Omental fat pad (tissue), 4 donors: ENCODE data around the gene OR6M1. TPM values are rescaled to one million over a fixed set of nuclear protein-coding genes. Genes with fewer than 3 reads are reported as not detected.

Experiments
- ATAC-seq: fragments of 150-250 bp; one replicate; pipeline ENCODE4 v1.9.1; 2016; ENCODE audit warnings: mild to moderate bottlenecking, moderate library complexity; ENCODE audit not compliant: low FRiP score
- DNase-seq: peaks from one replicate; pipeline ENCODE4 v3.0.0-alpha.2; 2019; ENCODE audit warnings: low spot score
- CTCF ChIP-seq, 3 donors: fragments of 450-650 bp; IDR thresholded peaks; one replicate each; pipeline ENCODE4 v1.5.1; 2016 to 2017; ENCODE audit warnings: antibody characterized with exemption in 3 of 3, mild to moderate bottlenecking in 3 of 3, moderate library complexity in 2 of 3
- small RNA-seq: library from RNA; depleted of rRNA; stranded (forward); fragments of <200 nt; gene quantifications from one replicate; pipeline ENCODE3, GENCODE V24; 2016
- total RNA-seq, 4 donors: library from RNA; depleted of rRNA; stranded (reverse); fragments of >200 nt; gene quantifications; one replicate each; pipeline ENCODE4 v1.1.0, GENCODE V29; 2016

OR6M1 gene
- total RNA-seq, 4 donors from 2014 or later: not detected

GRCh38 chr11:123770712-123771111 is 35.4 kb downstream of the OR6M1 start:
- TF ChIP-seq CTCF (IDR thresholded peaks at IDR 0.05): no peak
- no peak for ATAC-seq
- DNase-seq: no peak

- DNase-seq (no peak), ATAC-seq (no peak)
- TF ChIP-seq CTCF (IDR thresholded peaks at IDR 0.05): no peak
These were observed 40.5 kb downstream of the OR6M1 start for GRCh38 chr11:123765601-123766000.

GRCh38 chr11:123762422-123762821 is 43.7 kb downstream of the OR6M1 start:
- DNase-seq (no peak), ATAC-seq (no peak)
- no peak for TF ChIP-seq CTCF (IDR thresholded peaks at IDR 0.05)

GRCh38 chr11:123760894-123761293 is 45.3 kb downstream of the OR6M1 start:
- no peak for ATAC-seq
- DNase-seq: no peak
- no peak for TF ChIP-seq CTCF (IDR thresholded peaks at IDR 0.05)

GRCh38 chr11:123757976-123758375 is 48.2 kb downstream of the OR6M1 start:
- ATAC-seq (no peak), DNase-seq (no peak)
- TF ChIP-seq CTCF (IDR thresholded peaks at IDR 0.05): no peak

GRCh38 chr11:123755813-123756212 is 50.3 kb downstream of the OR6M1 start:
- no peak for TF ChIP-seq CTCF (IDR thresholded peaks at IDR 0.05)

More at GRCh38 chr11:123755813-123756212, 50.3 kb downstream of the OR6M1 start:
- ATAC-seq (no peak), DNase-seq (no peak)

Small RNAs within 50 kb of the gene (small RNA-seq; reads per million reads assigned to genes)
- gene RNU1-21P: not detected

Other genes with a start within 250 kb of the OR6M1 start
- gene SCN3B, start 151.7 kb downstream of the OR6M1 start, total RNA-seq: 1 to 10 TPM; 1.5 to 2.6 (median 1.8) TPM
- 10 to 100 TPM in 1 of 4 donors, 1 to 10 TPM in 3; 4.1 to 12.6 (median 7.9) TPM for gene ZNF202, start 64.7 kb downstream of the OR6M1 start, total RNA-seq
- not detected for gene OR6X1, start 51.8 kb downstream of the OR6M1 start, total RNA-seq
- gene TMEM225, start 79.3 kb upstream of the OR6M1 start, total RNA-seq: not detected
- not detected for gene OR8D4, start 95.8 kb upstream of the OR6M1 start, total RNA-seq
- not detected for gene OR4D5, start 133.3 kb upstream of the OR6M1 start, total RNA-seq
- not detected for gene OR6T1, start 137.5 kb upstream of the OR6M1 start, total RNA-seq
- not detected for gene OR10S1, start 171.4 kb upstream of the OR6M1 start, total RNA-seq
- not detected for gene OR10G6, start 188.8 kb upstream of the OR6M1 start, total RNA-seq
- not detected for gene OR10G4, start 206.6 kb upstream of the OR6M1 start, total RNA-seq
- not detected for gene OR10G9, start 216.7 kb upstream of the OR6M1 start, total RNA-seq
- not detected for gene OR10G8, start 220.4 kb upstream of the OR6M1 start, total RNA-seq
- not detected for gene OR10G7, start 235.0 kb upstream of the OR6M1 start, total RNA-seq